GM12891 (cell line): Measurements from ENCODE around the gene UBE2L5.
"Not testable (repeated sequence)": the region's sequence is repeated elsewhere in the genome, so short reads cannot be mapped to it uniquely, and the experiment has no call there.

Source experiments
- POLR2A ChIP-seq: IDR thresholded peaks from 2 replicates; pipeline ENCODE4 v1.6.1; 2011; ENCODE audit warnings: low read depth, low read length, control low read depth
- POLR2AphosphoS5 ChIP-seq: IDR thresholded peaks from 2 replicates; pipeline ENCODE4 v1.6.1; 2011; ENCODE audit warnings: low read depth, low read length, control low read depth
- TAF1 ChIP-seq: IDR thresholded peaks from 2 replicates; pipeline ENCODE4 v1.6.1; 2011; ENCODE audit warnings: low read depth, low read length, control low read depth

DNA sequence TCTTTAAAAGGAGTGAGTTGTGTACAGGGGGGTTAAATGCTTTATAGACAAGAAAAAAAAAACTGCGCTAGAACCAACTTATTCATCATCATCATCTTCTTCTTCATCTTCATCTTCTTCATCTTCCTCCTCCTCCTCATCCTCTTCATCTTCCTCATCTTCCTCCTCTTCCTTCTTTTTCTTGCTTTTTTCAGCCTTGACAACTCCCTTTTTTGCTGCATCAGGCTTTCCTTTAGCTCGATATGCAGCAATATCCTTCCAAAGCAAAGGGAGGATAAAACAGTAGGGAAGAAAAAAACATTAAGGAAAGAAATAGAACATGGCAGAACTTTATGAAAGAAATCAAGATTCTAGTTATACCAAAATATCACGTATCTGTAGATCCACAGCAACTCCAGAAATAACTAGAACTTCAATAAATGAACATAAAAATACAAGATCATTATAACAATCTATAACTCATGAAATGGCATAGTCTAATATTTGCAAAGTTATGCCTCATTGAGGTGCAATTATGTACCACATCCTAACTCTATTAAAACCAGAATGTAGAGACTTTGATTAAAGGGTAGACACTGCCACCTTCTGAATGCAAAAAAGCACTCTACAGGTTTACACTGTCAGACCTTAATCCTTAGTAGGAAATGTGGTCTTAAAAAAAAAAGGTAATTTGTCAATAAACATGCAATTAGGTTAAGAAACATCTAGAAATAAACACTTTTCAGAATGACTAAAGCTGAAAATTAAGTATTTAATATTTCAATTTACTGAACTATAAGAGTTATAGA, 39.2 kb downstream of the UBE2L5 start:
- TF ChIP-seq POLR2A, POLR2AphosphoS5, TAF1: not testable (repeated sequence)
